ENCODE measurements around the gene RELN.
"Not testable (repeated sequence)": the region's sequence is repeated elsewhere in the genome, so short reads cannot be mapped to it uniquely, and the experiment has no call there.

Gene RELN

GRCh38 chr7:103564416-103564815, 425.0 kb downstream of the RELN start:
- no peak for DNase-seq (ENCODE audit: low read depth)

DNA sequence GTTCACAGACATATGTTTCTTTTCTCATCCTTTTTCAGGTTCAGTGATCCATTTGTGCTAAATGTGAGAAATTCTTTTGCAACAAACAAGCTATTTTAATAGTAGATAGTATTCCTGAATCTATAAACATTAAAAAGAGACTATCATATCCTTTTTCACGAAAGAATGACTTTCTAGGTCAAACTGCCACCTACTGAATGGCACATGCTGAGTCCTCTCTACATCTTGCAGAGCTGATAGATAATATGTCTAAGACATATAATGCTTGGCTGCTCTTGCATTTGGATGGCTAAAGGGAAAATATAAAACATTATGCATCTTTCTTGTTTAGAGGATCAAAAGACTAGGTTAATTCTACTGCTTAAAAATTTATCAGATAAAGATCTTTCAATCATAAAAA, 429.3 kb downstream of the RELN start:
- DNase-seq (ENCODE audit: low read depth) = no peak

- no peak for DNase-seq (ENCODE audit: low read depth)
Observed at GRCh38 chr7:103551016-103551415, 438.4 kb downstream of the RELN start.

- no peak for DNase-seq (ENCODE audit: low read depth)
Observed at GRCh38 chr7:103549786-103550185, 439.7 kb downstream of the RELN start.

- no peak for DNase-seq (ENCODE audit: low read depth)
Observed at GRCh38 chr7:103547451-103548284, 441.8 kb downstream of the RELN start.

DNA sequence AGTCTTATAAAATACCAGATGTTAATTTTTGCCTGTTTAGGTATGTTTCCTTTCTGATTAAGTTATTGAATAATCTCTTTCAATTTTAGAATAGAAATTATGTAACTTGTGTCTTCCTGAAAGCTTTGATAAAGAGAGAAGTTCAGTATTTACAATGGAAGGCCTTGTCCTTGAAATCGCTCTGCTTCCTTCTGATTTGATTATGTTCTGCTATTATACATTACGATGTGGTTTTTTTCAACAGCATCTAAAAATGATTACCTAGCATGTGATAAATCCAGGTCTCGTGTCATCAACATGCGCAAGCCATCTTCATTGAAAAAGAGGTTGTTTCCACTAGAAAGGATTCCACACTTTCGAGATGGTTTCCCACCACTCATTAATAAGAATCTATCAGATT, 447.0 kb downstream of the RELN start:
- DNase-seq (ENCODE audit: low read depth) = no peak

GRCh38 chr7:103541947-103542346, 447.5 kb downstream of the RELN start:
- no peak for DNase-seq (ENCODE audit: low read depth)

DNA sequence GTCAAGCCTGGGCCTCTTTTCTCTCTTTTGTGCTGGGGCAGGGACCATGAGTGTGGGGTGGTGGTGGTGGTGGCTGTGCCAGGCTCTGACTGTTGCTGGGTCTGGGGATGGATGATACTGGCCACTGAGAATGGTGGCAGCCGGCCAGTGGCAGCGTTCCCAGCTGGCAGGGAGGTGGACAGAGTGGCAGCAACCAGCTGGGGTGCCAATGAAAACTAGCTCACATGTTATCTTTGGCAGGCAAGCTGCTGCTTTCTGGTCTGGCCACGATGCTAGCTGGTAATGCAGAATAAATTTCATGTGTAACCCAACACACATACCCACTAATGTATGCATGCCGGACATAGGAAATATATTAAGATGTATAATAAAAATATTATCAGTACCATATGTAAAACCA, 448.4 kb downstream of the RELN start:
- no peak for DNase-seq (ENCODE audit: low read depth)

- no peak for DNase-seq (ENCODE audit: low read depth)
Observed at GRCh38 chr7:103540338-103540737, 449.1 kb downstream of the RELN start.

- DNase-seq (ENCODE audit: low read depth) = no peak
Observed at GRCh38 chr7:103539875-103540274, 449.6 kb downstream of the RELN start.

- no peak for DNase-seq (ENCODE audit: low read depth)
Observed at GRCh38 chr7:103538964-103539709, 450.3 kb downstream of the RELN start.

DNA sequence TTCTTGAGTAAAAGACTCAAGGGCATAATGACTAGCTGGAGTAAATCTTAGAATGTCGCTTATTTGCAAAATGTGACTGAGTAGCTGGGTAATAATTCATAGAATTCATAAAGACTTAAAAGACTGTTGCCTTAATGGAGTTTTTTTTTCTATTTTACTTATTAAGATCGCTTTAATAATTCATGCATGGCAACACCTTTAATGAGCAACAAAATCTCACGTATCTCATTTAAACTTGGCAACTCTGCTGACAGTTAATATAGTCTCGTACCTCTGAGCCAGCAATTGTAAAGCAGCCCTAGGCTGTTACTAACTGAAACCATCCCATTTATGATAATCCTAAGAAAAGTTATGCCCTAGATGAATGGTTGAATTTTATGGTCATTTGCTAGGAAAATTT, 455.7 kb downstream of the RELN start:
- no peak for DNase-seq (ENCODE audit: low read depth)

GRCh38 chr7:103532955-103533354, 456.5 kb downstream of the RELN start:
- no peak for DNase-seq (ENCODE audit: low read depth)

DNA sequence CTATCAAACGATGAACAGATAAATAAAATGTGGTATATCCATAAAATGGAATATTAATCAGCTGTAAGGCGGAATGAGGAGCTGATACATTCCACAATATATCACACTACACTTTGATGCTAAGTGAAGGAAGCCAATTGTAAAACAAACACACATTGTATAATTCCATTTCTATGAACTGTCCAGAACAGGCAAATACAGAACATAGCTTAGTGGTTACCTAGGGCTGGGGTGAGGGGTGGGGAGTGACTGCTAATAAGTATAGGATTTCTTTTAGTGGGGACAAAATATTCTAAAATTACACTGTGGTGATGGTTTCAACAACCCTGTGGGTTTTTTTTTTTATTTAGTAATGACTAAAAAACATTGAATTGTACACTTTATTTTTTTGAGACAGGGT, 461.3 kb downstream of the RELN start:
- no peak for DNase-seq (ENCODE audit: low read depth)

- no peak for DNase-seq (ENCODE audit: low read depth)
Observed at GRCh38 chr7:103525937-103526336, 463.5 kb downstream of the RELN start.

- no peak for DNase-seq (ENCODE audit: low read depth)
Observed at GRCh38 chr7:103524042-103524907, 465.2 kb downstream of the RELN start.

DNA sequence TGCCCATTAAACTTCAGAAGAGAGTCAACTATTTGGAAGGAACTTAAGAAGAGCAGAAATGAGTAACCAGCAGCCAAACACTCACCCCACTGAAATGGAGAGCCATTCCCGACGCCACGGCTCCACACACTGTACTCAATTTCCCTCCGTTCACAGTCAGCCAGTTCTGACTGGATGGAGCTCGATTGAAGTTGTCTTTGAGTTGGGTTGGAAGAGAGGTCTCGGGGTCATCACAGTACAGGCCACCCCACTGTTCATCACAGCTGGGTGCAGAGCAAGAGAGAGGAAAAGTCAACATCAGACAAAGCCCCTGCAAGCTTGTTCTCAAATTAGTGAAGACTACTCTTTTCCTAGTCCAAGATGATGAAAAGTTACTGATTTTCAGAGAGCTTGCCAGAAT, 467.5 kb downstream of the RELN start:
- DNase-seq (ENCODE audit: low read depth) = no peak

GRCh38 chr7:103504505-103505135, 484.8 kb downstream of the RELN start:
- DNase-seq (ENCODE audit: low read depth) = no peak

- no peak for DNase-seq (ENCODE audit: low read depth)
Observed at GRCh38 chr7:103501206-103501605, 488.3 kb downstream of the RELN start.

GRCh38 chr7:103499976-103500375, 489.5 kb downstream of the RELN start:
- DNase-seq (ENCODE audit: low read depth) = no peak

DNA sequence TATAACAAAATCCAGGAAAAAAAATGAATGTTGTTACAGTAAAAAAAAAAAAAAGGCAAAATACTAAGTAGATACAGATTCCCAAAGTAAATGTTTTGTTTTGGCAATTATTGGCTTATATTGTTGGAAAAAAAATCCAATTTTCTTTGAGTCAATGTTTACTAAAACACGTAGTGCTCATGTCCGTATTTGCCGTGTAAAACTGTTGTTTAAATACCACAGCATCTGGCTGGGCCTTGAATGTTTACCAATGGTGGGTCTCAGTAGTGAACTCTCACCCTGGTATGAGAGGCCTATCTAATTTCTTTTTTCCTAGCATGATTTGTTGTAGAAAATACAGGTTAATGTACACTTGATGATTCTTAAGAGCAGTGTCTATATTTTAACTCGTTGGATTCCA, 502.0 kb downstream of the RELN start:
- DNase-seq (ENCODE audit: low read depth) = no peak

DNA sequence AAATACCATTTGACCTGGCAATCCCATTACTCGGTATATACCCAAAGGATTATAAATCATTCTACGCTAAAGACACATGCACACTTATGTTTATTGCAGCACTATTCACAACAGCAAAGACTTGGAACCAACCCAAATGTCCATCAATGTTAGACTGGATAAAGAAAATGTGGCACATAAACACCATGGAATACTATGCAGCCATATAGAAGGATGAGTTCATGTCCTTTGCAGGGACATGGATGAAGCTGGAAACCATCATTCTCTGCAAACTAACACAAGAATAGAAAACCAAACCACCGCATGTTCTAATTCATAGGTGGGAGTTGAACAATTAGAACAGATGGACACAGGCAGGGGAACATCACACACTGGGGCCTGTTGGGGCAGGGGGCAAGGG, 502.6 kb downstream of the RELN start:
- DNase-seq (ENCODE audit: low read depth) = not testable (repeated sequence)
